ENCODE results near the gene GNG10.
A peak's percentile ranks its signal among the peaks of the same experiment; 100 is the strongest.
"Not testable (repeated sequence)": the region's sequence is repeated elsewhere in the genome, so short reads cannot be mapped to it uniquely, and the experiment has no call there.

The GNG10 gene

GRCh38 chr9:111661150-111661801 lies at the start of gene GNG10:
Gene GNG10 (plus strand): TSS chr9:111661605. CDS start chr9:111661635, 30 bp downstream.
- peak; percentile 80 for DNase-seq

GRCh38 chr9:111613436-111614040 lies 47.9 kb upstream of the GNG10 start:
- no peak for DNase-seq

GRCh38 chr9:111615928-111616327 lies 45.5 kb upstream of the GNG10 start:
- no peak for DNase-seq

GRCh38 chr9:111617349-111617748 lies 44.1 kb upstream of the GNG10 start:
- not testable (repeated sequence) for DNase-seq

- DNase-seq, result no peak
These were observed 39.4 kb upstream of the GNG10 start for GRCh38 chr9:111621895-111622480.

- no peak for DNase-seq
These were observed 38.8 kb upstream of the GNG10 start for GRCh38 chr9:111622626-111623025.

GRCh38 chr9:111627260-111627963 lies 34.0 kb upstream of the GNG10 start:
- no peak for DNase-seq

- no peak for DNase-seq
These were observed 33.0 kb upstream of the GNG10 start for GRCh38 chr9:111628411-111628810.

- no peak for DNase-seq
These were observed 31.0 kb upstream of the GNG10 start for GRCh38 chr9:111630182-111630963.

GRCh38 chr9:111630964-111631213 lies 30.5 kb upstream of the GNG10 start:
- DNase-seq, result no peak

GRCh38 chr9:111631214-111631971 lies 30.0 kb upstream of the GNG10 start, which contains the start of gene DNAJC25:
Gene DNAJC25 (plus strand): TSS chr9:111631334. CDS start chr9:111631408, 74 bp downstream.
- DNase-seq, result peak; percentile 98

- DNase-seq, result no peak
These were observed 29.3 kb upstream of the GNG10 start for GRCh38 chr9:111632060-111632459.

- DNase-seq, result no peak
These were observed 28.6 kb upstream of the GNG10 start for GRCh38 chr9:111632695-111633388.

- DNase-seq, result no peak
These were observed 28.0 kb upstream of the GNG10 start for GRCh38 chr9:111633389-111633736.

- DNase-seq, result no peak
These were observed 26.5 kb upstream of the GNG10 start for GRCh38 chr9:111634860-111635259.

- DNase-seq, result no peak
These were observed 23.9 kb upstream of the GNG10 start for GRCh38 chr9:111637421-111637950.

GRCh38 chr9:111644195-111644772 lies 17.1 kb upstream of the GNG10 start:
- no peak for DNase-seq

- DNase-seq, result no peak
These were observed 15.6 kb upstream of the GNG10 start for GRCh38 chr9:111645806-111646205.

- no peak for DNase-seq
These were observed 15.0 kb upstream of the GNG10 start for GRCh38 chr9:111646417-111646816.

- DNase-seq, result no peak
These were observed 13.3 kb upstream of the GNG10 start for GRCh38 chr9:111648066-111648465.

GRCh38 chr9:111649016-111649415 lies 12.4 kb upstream of the GNG10 start:
- DNase-seq, result no peak
